Neuron (in vitro differentiated cells): ENCODE results near the gene SNU13.
"Not testable (repeated sequence)": the region's sequence is repeated elsewhere in the genome, so short reads cannot be mapped to it uniquely, and the experiment has no call there.

Experiments used
- H2AFZ ChIP-seq: one replicate; pipeline ENCODE4 v1.6.1; 2013; ENCODE audit warnings: low read depth, mild to moderate bottlenecking, inconsistent platforms, low read length, moderate library complexity
- H3K27me3 ChIP-seq: one replicate; pipeline ENCODE4 v1.6.1; 2013; ENCODE audit warnings: low read length; ENCODE audit not compliant: insufficient read depth
- H3K36me3 ChIP-seq: one replicate; pipeline ENCODE4 v1.6.1; 2013; ENCODE audit warnings: low read length; ENCODE audit not compliant: insufficient read depth
- H3K4me1 ChIP-seq: one replicate; pipeline ENCODE4 v1.6.1; 2013; ENCODE audit warnings: low read length; ENCODE audit not compliant: insufficient read depth
- H3K4me3 ChIP-seq: 2 replicates; pipeline ENCODE4 v1.5.1; 2013; ENCODE audit warnings: mild to moderate bottlenecking, low read length, moderate library complexity
- H3K9me3 ChIP-seq: one replicate; pipeline ENCODE4 v1.6.1; 2013; ENCODE audit warnings: low read length

The SNU13 gene

DNA sequence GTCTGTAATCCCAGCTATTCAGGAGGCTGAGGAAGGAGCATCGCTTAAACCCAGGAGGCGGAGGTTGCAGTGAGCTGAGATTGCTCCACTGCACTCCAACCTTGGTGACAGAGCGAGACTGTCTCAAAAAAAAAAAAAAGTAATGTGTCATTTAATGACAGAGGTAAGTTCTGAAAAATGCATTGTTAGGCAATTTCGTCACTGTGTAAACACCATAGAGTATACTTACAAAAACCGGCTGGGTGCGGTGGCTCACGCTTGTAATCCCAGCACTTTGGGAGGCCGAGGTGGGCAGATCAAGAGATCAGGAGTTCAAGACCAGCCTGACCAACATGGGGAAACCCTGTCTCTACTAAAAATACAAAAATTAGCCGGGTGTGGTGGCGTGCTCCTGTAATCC, 16.6 kb downstream of the SNU13 start:
- H3K4me3 ChIP-seq = not testable (repeated sequence)

DNA sequence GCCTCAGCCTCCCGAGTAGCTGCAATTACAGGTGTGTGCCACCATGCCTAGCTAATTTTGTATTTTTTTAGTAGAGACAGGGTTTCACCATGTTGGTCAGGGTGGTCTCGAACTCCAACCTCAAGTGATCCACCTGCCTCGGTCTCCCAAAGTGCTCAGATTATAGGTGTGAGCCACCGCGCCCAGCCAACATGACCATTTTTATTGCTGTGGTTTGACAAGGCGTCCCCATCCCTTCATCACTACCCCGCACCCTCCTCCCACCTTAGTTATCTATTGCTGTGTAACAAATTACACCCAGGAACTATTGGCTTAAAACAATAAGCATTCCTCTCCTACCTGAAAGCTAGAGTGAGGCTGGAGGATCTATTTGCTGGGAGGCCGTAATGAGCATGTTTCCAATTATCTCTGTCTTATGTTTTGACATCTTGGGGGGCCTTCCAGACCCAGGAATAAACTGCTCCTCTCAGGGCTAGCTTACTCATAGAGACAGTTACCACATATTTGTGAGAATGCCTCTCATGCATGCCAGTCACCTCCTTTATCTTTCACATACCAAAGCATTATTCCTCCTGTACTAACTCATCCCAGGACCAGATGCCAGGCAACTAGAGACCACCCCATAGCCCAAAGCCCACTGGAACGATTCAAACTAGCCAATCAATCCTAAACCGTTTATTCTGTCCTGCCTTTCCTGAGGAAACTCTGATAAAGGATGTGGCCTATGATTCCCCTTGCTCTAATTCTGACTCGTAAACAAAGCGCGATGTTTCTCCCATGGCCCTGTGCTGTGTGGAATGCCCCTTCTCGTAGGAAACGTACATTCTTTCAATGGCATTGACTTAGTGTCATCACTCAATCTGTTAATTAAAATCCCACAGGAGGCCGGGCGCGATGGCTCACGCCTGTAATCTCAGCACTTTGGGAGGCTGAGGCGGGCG, 19.4 kb downstream of the SNU13 start:
- peaks cover 5% of the 10 kb centered on the region for H3K4me1 ChIP-seq
- no peaks in the 10 kb centered on the region for H3K27me3 ChIP-seq
- peaks cover 26% of the 10 kb centered on the region for H3K36me3 ChIP-seq
- no peak overlapping the region for H3K4me3 ChIP-seq
- H3K9me3 ChIP-seq = no peaks in the 10 kb centered on the region
- no peak overlapping the region for H2AFZ ChIP-seq

More for the DNA sequence above, 16.6 kb downstream of the SNU13 start:
- H3K9me3 ChIP-seq, H2AFZ ChIP-seq, H3K4me1 ChIP-seq, H3K27me3 ChIP-seq: not testable (repeated sequence)
- peaks cover 30% of the 10 kb centered on the region for H3K36me3 ChIP-seq

DNA sequence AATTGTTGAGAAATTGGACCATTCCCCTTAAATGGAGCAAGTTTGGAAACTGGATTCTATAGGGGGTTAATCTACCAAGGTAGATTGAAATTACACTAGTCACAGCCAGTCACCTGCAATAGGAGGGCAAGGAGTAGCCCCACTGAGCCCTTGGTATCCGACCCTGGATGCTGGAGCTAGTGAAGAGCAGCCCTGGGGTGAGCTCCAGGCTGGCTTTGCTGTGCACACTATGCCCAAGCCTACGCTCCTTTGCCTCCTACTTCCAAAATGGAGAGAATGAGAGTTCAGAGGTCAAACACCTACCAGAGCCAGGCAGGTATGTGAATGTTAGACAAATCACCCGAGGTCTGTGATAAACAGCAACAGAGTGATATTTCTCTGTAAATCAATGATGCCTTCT, 23.7 kb downstream of the SNU13 start:
- H3K4me3 ChIP-seq = no peak overlapping the region
- peaks cover 53% of the 10 kb centered on the region for H3K36me3 ChIP-seq

DNA sequence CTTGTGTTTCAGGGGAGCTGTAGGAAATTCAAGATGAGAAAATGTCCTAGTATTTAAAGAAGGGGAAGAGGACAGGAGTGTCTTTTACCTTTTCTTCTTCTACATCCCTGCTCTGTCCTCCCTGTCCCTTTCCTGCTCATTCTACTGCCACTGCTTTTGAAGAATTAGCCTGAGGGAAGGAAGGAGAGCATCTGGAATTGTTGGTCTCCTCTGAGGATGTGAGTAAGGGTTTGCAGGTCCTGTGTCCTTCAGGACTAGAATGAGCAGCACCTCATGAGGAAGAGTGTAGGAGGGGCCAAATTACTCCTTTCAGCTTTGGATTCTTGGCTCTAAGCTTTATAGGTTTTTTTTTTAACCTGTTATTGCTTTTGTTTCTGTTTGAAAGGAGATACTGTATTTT, 24.2 kb downstream of the SNU13 start:
- H2AFZ ChIP-seq = no peak overlapping the region
- H3K9me3 ChIP-seq = no peaks in the 10 kb centered on the region
- no peaks in the 10 kb centered on the region for H3K27me3 ChIP-seq
- no peak overlapping the region for H3K4me3 ChIP-seq
- peaks cover 5% of the 10 kb centered on the region for H3K4me1 ChIP-seq
- H3K36me3 ChIP-seq = peaks cover 57% of the 10 kb centered on the region

More for the DNA sequence above, 23.7 kb downstream of the SNU13 start:
- Histone ChIP-seq H3K4me1 (peaks cover 5% of the 10 kb centered on the region), H2AFZ (no peak overlapping the region), H3K9me3 (no peaks in the 10 kb centered on the region), H3K27me3 (no peaks in the 10 kb centered on the region)

DNA sequence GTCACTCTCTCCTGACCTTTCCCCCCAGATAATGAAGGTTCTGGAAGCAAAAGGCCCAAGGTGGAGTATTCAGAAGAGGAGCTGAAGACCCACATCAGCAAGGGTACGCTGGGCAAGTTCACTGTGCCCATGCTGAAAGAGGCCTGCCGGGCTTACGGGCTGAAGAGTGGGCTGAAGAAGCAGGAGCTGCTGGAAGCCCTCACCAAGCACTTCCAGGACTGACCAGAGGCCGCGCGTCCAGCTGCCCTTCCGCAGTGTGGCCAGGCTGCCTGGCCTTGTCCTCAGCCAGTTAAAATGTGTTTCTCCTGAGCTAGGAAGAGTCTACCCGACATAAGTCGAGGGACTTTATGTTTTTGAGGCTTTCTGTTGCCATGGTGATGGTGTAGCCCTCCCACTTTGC, 25.1 kb downstream of the SNU13 start:
- not testable (repeated sequence) for H2AFZ ChIP-seq, H3K9me3 ChIP-seq, H3K4me3 ChIP-seq, H3K27me3 ChIP-seq, H3K4me1 ChIP-seq
- H3K36me3 ChIP-seq = peaks cover 66% of the 10 kb centered on the region

DNA sequence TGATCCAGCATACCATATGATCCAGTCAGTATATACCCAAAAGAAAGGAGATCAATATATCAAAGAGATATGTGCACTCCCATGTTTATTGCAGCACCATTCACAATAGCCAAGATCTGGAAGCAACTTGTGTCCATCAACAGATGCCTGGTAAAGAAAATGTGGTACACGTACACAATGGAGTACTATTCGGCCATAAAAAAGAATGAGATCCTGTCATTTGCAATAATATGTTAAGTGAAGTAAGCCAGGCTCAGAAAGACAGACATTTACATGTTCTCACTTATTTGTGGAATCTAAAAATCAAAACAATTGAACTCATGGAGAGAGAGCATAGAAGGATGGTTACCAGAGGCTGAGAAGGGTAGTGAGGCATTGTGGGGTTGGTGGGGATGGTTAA, 27.0 kb downstream of the SNU13 start:
- Histone ChIP-seq H3K4me3 (no peak overlapping the region), H3K4me1 (no peaks in the 10 kb centered on the region), H3K27me3 (no peaks in the 10 kb centered on the region), H2AFZ (no peak overlapping the region), H3K36me3 (peaks cover 83% of the 10 kb centered on the region), H3K9me3 (no peaks in the 10 kb centered on the region)

DNA sequence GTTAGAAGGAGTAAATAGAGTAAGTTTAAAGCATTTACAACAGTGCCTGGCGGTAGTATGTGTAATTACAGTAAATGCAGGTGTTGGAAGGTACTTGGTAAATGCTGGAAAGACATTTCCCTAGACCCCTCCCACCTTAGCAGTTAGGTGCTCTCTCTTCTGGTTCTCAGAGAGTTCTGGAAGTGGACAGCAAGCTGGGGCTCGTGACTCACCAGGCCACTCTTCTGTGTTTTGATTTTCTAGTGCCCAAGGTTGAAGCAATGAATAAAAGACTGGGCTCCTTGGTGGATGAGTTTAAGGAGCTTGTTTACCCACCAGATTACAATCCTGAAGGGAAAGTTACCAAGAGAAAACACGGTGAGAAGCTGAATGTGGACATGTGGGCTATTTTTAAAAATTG, 27.6 kb downstream of the SNU13 start:
- peaks cover 87% of the 10 kb centered on the region for H3K36me3 ChIP-seq
- no peak overlapping the region for H2AFZ ChIP-seq
- no peaks in the 10 kb centered on the region for H3K27me3 ChIP-seq
- H3K4me1 ChIP-seq = no peaks in the 10 kb centered on the region
- no peak overlapping the region for H3K4me3 ChIP-seq
- no peaks in the 10 kb centered on the region for H3K9me3 ChIP-seq

DNA sequence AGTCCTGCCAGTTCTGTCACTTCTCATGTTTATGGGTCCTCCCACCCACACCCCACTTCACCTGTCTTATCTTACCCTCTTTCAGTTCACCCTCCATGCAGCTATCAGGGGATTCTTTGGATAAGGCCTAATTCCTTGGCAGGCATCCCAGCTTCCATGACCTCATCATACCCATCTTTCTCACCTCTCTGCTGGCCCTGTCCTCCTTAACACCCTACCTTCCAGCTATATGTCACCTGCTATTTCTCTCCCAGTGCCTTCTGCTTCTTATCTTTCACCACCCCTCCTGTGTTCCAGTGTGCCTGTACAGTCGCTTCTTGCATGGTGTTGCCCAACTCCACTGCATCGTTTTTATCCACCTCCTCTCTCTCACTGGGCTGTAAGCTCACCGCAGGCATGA, 28.3 kb downstream of the SNU13 start:
- no peak overlapping the region for H2AFZ ChIP-seq
- peaks cover 91% of the 10 kb centered on the region for H3K36me3 ChIP-seq
- no peaks in the 10 kb centered on the region for H3K4me1 ChIP-seq
- H3K4me3 ChIP-seq = no peak overlapping the region
- no peaks in the 10 kb centered on the region for H3K27me3 ChIP-seq
- H3K9me3 ChIP-seq = no peaks in the 10 kb centered on the region

DNA sequence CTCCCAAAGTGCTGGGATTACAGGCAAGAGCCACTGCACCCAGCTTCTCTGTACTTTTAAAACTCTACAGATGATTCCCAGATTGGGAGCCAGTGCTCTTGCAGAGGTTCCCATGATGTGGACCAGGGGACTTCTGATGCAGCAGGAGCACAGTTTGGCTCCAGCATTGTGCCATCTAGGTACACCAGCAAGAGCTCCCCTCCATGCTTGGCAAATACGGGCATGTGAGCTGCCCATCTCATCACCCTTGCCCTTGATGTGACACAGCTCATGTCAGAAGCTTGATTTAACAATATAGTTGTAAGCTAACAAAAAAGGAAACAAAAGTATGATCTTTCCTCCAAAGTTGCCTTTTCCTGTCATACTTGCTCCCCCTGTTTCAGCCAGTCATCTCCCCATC, 28.7 kb downstream of the SNU13 start:
- H3K36me3 ChIP-seq = peaks cover 91% of the 10 kb centered on the region
- H3K27me3 ChIP-seq = no peaks in the 10 kb centered on the region
- no peaks in the 10 kb centered on the region for H3K4me1 ChIP-seq
- H3K9me3 ChIP-seq = no peaks in the 10 kb centered on the region
- no peak overlapping the region for H2AFZ ChIP-seq
- no peak overlapping the region for H3K4me3 ChIP-seq

DNA sequence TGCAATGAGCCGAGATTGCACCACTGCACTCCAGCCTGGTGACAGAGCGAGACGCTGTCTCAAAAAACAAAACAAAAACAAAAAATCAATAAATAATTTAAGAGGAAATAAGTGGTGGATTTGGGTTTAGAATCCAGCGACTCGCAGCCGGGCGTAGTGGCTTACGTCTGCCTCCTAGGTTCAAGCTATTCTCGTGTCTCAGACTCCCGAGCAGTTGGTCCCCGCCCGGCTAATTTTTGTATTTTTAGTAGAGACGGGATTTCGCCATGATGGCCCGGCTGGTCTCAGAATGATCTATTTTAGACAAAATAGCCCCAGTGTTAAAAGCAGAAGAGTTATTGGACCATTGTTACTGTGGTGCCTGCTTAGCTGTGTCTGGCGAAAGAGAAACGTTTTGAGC, 29.8 kb downstream of the SNU13 start:
- H3K27me3 ChIP-seq = no peaks in the 10 kb centered on the region
- peaks cover 91% of the 10 kb centered on the region for H3K36me3 ChIP-seq
- H2AFZ ChIP-seq = no peak overlapping the region
- H3K4me3 ChIP-seq = no peak overlapping the region
- H3K9me3 ChIP-seq = no peaks in the 10 kb centered on the region
- H3K4me1 ChIP-seq = no peaks in the 10 kb centered on the region

DNA sequence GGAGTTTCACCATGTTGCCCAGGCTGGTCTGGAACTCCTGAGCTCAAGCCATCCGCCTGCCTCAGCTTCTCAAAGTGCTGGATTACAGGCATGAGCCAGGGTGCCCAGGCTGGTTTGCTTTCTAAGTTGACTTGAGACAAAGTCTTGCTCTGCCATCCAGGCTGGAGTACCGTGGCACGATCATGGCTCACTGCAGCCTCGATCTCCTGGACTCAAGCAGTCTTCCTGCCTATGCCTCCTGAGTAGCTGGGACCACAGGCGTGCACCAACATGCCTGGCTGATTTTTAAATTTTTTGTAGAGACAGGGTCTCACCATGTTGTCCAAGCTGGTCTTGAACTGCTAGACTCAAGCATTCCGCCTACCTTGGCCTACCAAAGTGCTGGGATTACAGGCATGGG, 31.0 kb downstream of the SNU13 start:
- no peaks in the 10 kb centered on the region for H3K4me1 ChIP-seq
- no peaks in the 10 kb centered on the region for H3K27me3 ChIP-seq
- no peak overlapping the region for H3K4me3 ChIP-seq
- H2AFZ ChIP-seq = no peak overlapping the region
- no peaks in the 10 kb centered on the region for H3K9me3 ChIP-seq
- peaks cover 92% of the 10 kb centered on the region for H3K36me3 ChIP-seq

DNA sequence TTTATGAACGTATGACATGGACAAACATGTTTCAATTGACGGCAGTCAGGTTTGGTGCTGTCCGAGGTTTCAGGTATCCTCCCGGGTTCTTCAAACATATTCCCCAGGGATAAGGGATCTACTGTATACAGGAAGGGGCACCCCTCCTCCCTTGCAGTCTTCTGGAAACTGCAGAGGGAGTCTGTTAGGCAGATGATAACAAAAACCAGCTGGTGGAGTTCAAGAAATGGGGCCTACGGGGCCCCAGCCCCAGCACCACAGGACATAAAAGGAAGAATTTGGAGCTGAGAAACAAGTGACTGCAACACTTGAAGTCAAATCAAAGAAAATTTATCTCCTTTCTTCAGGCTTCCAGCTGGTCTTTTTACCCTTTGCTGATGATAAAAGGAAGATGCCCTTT, 32.1 kb downstream of the SNU13 start:
- no peaks in the 10 kb centered on the region for H3K27me3 ChIP-seq
- H3K4me1 ChIP-seq = no peaks in the 10 kb centered on the region
- H3K9me3 ChIP-seq = no peaks in the 10 kb centered on the region
- no peak overlapping the region for H3K4me3 ChIP-seq
- H3K36me3 ChIP-seq = peaks cover 93% of the 10 kb centered on the region
- H2AFZ ChIP-seq = no peak overlapping the region

DNA sequence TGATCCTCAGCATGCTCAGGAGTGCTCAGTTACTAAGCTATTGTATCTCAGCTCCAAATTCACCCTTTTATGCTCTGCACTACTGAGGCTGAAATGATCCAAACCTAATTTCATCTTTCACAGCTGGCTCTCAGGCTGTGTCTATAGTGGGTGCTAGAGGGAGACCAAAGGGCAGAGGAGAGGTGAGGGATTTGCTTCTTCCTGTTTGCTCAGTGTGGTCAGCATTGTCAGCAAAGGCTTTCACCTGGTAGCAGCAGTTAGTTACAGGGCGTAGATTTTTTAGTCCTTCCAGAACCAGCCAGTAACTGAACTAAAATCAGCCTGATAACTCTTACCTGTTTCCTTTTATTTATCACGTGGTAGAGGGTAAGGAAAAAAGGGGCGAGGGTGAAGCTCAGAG, 34.3 kb downstream of the SNU13 start:
- Histone ChIP-seq H3K36me3 (peaks cover 90% of the 10 kb centered on the region), H3K4me3 (no peak overlapping the region), H3K27me3 (no peaks in the 10 kb centered on the region), H3K4me1 (no peaks in the 10 kb centered on the region), H2AFZ (no peak overlapping the region), H3K9me3 (no peaks in the 10 kb centered on the region)

DNA sequence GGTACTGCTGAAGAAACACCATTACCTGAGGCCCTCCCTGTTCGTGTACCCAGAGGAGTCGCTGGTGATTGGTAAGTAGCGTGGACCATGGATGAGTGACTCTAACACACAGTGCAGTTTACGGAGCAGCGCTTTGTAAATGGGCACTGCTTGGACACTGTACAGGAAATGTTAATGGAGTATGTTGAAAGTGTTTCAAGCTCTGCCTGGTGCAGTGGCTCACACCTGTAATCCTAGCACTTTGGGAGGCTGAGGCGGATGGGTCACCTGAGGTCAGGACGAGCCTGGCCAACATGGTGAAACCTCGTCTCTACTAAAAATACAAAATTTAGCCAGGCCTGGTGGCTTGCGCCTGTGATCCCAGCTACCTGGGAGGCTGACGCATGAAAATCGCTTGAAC, 37.8 kb downstream of the SNU13 start:
- peaks cover 84% of the 10 kb centered on the region for H3K36me3 ChIP-seq
- no peaks in the 10 kb centered on the region for H3K4me1 ChIP-seq
- no peaks in the 10 kb centered on the region for H3K9me3 ChIP-seq
- H3K4me3 ChIP-seq = no peak overlapping the region
- H2AFZ ChIP-seq = no peak overlapping the region
- no peaks in the 10 kb centered on the region for H3K27me3 ChIP-seq
